Effector CD4-positive, alpha-beta T cell (primary cell): ENCODE results near the gene NIM1K.
"Not testable (repeated sequence)": the region's sequence is repeated elsewhere in the genome, so short reads cannot be mapped to it uniquely, and the experiment has no call there.

Experiments
- DNase-seq: peaks from one replicate; pipeline ENCODE4 v3.0.0-alpha.2; 2020

The NIM1K gene

DNA sequence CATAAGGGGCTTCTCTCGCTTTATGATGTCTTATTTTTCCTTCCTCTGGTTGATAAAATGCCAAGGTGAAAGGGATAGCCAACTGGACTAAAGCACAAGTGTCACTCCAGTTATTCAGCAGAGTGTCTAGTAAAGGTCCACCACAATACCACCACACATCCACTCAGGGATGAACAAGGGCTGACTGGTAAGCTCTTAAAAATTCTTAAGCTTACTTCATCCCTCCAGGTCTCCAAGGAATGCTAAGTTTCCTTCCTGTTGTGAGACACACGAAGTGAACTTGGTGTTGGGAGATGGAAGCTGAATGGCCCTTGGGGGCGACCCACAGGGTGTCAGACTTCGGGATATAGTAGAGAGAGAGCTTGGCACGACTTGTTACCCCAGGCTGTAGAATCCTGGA, 124.4 kb downstream of the NIM1K start:
- DNase-seq, result no peak

DNA sequence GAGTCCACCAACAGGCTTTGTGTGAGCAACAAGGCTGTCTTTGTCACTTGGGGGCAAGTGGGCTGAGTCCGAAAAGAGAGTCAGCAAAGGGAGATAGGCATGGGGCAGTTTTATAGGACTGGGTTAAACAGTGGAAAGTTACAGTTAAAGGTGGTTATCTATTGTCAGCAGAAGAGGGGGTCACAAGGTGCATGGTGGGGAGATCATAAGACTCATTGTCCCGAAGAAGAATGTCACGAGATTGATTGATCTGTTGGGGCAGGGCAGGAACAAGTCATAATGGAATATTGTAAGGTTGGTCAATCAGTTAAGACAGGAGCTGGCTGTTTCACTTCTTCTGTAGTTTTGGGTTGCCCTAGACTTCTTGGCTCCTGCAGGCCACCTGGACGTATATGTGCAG, 128.8 kb downstream of the NIM1K start:
- DNase-seq, result no peak

GRCh38 chr5:43323488-43323887, 131.5 kb downstream of the NIM1K start:
- not testable (repeated sequence) for DNase-seq

GRCh38 chr5:43325624-43326023, 133.6 kb downstream of the NIM1K start:
- not testable (repeated sequence) for DNase-seq
